H4 (cell line): Measurements from ENCODE around the gene AP5Z1. TPM values are rescaled to one million over a fixed set of nuclear protein-coding genes. Genes with fewer than 3 reads are reported as not detected.

Source experiments
- DNase-seq: peaks from one replicate; pipeline ENCODE4 v3.0.0-alpha.2; 2015; ENCODE audit warnings: low spot score
- total RNA-seq: library from RNA; depleted of rRNA; stranded (reverse); fragments of >200 nt; shearing (Covaris generic); gene quantifications from 2 replicates; pipeline ENCODE4 v1.2.3, GENCODE V29; 2014

Gene AP5Z1
- total RNA-seq, 1 experiment from 2014 or later: 14.6 TPM

- no peak for DNase-seq
These were observed 9.5 kb upstream of the AP5Z1 start for GRCh38 chr7:4765776-4766490.

GRCh38 chr7:4766666-4767519, 8.5 kb upstream of the AP5Z1 start:
- DNase-seq: no peak

GRCh38 chr7:4768597-4769569, 6.5 kb upstream of the AP5Z1 start:
- no peak for DNase-seq

- DNase-seq: no peak
These were observed 5.7 kb upstream of the AP5Z1 start for GRCh38 chr7:4769761-4770160.

GRCh38 chr7:4770886-4771285, 4.5 kb upstream of the AP5Z1 start:
- no peak for DNase-seq

GRCh38 chr7:4771737-4772136, 3.7 kb upstream of the AP5Z1 start:
- DNase-seq: no peak

GRCh38 chr7:4772306-4772705, 3.1 kb upstream of the AP5Z1 start:
- no peak for DNase-seq

GRCh38 chr7:4774007-4774406, 1.4 kb upstream of the AP5Z1 start:
- DNase-seq: no peak

- DNase-seq: no peak
These were observed 669 bp upstream of the AP5Z1 start for GRCh38 chr7:4774658-4775249.

- DNase-seq: no peak
These were observed 613 bp downstream of the AP5Z1 start for GRCh38 chr7:4775848-4776623.

GRCh38 chr7:4779118-4779517, 3.7 kb downstream of the AP5Z1 start:
- DNase-seq: no peak

- no peak for DNase-seq
These were observed 6.1 kb downstream of the AP5Z1 start for GRCh38 chr7:4781366-4782069.

- no peak for DNase-seq
These were observed 7.2 kb downstream of the AP5Z1 start for GRCh38 chr7:4782333-4783291.

- DNase-seq: no peak
These were observed 7.8 kb downstream of the AP5Z1 start for GRCh38 chr7:4783292-4783652.

GRCh38 chr7:4783762-4784351, 8.4 kb downstream of the AP5Z1 start:
- DNase-seq: no peak

GRCh38 chr7:4784799-4785198, 9.4 kb downstream of the AP5Z1 start:
- no peak for DNase-seq

GRCh38 chr7:4785371-4785770, 9.9 kb downstream of the AP5Z1 start:
- DNase-seq: no peak

- no peak for DNase-seq
These were observed 10.6 kb downstream of the AP5Z1 start for GRCh38 chr7:4786015-4786414.

- no peak for DNase-seq
These were observed 12.1 kb downstream of the AP5Z1 start for GRCh38 chr7:4787541-4787940.
